GM19452 (cell line): ENCODE data around the gene CACNA1C.

ENCODE experiments used
- ATAC-seq: cut with Tn5 transposase; IDR thresholded peaks from one replicate; pipeline ENCODE4 v1.9.1; 2021; ENCODE audit not compliant: unreplicated experiment

CACNA1C gene

GRCh38 chr12:2271961-2272360 lies 219.2 kb downstream of the CACNA1C start:
- ATAC-seq, result no peak

DNA sequence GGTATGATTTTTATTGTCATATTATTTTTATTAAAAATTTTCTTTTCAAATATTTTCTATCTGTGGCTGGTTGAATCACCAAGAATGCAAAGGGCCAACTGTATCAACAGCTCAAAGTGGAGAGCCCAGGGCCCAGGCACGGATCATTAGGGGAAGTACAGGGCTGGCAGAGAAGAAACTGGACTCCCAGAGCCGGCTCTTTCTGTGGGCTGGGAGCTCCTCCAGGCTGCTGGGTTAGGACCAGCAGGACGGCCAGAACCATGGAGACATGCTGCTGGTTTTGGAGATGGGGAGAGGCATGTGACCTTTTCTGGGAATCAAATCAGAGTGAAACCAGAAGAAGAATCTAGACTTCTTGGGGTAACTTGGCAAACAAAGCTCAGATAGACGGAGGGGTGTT lies 220.5 kb downstream of the CACNA1C start:
- no peak for ATAC-seq

GRCh38 chr12:2273751-2274150 lies 221.0 kb downstream of the CACNA1C start:
- ATAC-seq, result no peak

DNA sequence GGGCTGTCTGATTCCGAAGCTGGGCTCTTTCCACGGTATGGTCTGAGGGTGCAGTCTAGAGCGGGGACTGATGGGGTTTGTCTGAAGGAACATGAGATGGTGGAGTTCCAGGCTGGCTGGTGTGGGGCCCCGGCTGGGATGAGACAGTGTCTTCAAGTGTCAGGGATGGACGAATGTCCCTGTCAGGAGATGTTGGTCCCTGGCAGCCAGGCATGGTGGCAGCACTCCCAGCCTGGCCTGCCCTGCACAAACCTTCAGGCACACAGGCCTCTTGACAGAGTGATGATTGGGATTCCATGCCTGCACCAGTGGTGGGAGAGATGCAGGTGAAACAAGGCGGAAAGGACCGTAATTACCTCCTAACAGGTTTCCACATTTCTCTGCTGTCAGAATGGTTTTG lies 221.9 kb downstream of the CACNA1C start:
- ATAC-seq, result no peak

GRCh38 chr12:2276288-2277033 lies 223.7 kb downstream of the CACNA1C start:
- no peak for ATAC-seq

DNA sequence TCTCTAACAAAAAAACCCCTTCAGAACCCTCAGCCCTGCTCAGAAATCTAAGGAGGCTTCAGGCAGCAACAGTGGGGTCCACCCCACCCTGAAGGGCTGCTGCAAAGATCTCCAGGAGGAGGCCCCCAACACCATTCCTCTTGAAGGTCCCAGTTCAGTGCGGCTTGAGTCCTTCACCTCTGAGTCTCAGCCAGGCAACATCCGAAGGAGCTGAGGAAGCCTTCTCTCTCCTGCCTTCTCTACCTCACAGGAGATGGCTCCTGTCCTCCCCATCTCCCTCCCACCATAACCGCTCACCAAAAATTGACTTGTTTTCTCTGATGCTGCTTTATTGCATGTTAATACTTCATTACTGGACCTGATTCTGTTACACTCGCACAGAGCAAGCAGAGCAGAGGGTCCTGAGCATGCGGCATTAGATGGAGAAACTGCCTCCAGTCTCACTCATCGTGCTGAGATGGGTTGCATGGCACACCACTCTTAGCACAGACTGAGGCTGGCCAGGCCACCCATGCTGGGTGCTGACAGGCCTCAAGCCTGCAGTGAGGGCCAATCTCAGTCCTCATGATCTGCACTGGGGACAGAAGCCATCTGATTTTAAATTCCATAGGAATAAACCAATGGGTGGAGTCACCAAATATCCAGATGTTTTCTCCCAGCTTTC lies 224.8 kb downstream of the CACNA1C start:
- no peak for ATAC-seq

- ATAC-seq, result no peak
These were observed 228.7 kb downstream of the CACNA1C start for GRCh38 chr12:2281446-2281845.

DNA sequence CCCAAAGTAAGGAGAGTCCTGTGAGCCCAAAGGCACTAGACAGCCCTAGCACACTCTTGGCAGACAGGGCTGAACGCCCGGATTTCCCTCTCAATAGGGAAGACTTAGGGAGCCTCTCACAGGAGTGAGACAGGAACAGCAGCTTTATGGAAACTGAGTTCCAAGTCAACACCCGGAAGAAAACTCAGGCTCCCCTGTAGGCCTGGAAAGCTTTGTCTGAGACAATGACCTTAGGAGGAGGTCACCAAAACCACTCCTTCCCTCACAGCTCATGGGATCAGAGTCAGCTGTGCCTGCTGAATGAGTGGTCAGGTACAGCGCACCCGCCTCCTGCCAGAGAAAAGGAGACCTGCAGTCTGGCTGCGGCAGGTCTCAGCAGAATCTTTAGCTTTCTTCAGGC lies 229.5 kb downstream of the CACNA1C start:
- ATAC-seq, result no peak

- no peak for ATAC-seq
These were observed 230.7 kb downstream of the CACNA1C start for GRCh38 chr12:2283480-2283879.

- no peak for ATAC-seq
These were observed 231.1 kb downstream of the CACNA1C start for GRCh38 chr12:2283916-2284315.

DNA sequence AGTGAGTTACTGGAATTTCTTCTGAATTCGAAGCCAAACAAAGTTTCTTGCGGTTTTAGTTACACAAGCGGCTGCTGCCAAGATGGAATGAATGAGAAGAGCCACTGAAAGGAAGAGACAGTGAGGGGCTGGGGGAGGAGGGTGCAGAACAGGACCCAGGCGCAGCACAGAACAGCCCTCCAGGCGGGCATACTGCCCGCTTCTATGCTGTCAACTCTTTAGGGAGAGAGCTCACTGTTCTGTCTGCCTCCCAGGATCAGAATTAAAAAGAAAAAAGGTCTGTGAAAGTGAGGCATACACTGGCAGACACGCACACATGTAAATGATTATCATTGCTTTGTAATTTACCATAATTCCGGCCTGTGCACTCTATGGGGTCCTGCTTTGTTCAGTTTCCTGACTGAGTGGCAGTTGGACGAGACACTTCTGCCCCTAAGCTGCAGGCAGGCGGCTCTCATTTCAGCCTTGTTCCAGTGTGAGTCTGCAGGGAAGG lies 231.6 kb downstream of the CACNA1C start:
- ATAC-seq, result no peak

DNA sequence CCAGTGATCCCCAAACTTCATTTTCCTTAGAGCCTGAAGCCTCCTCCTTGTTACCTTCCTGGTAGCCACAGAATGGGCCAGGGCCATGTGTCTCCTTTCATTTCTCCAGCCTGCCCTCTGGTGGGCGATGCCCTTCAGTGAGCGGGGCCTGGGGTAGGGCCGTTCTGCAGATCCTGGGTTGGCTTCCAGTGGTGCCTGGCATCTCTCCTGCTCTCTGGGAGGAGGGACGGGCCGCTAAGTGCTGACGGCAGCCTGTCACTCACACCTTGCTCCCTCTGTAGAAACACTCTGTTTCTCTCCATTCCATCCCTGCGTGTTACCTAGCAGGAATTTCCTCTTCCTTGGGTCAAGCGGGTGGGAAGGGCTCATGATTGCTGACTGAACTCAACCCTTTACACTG lies 232.1 kb downstream of the CACNA1C start:
- no peak for ATAC-seq

DNA sequence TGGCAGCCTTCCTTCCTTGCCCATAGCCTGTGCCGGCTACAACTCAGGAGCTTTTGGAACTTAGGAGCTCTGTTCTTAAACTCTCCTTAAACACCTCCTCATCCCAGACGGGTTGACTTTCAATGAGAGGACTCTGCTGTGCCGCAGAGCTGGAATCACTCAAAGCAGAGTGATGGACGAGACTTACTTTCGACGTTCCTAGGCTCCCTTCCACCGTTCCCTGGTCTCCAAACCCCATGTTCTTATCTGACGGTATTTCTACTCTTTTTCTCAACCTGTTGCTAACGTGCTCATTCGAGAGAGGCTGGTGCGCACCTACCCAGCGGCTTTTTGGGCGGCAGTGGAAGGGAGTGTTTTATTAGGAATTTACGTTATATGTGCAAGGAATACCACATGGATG lies 232.7 kb downstream of the CACNA1C start:
- no peak for ATAC-seq

DNA sequence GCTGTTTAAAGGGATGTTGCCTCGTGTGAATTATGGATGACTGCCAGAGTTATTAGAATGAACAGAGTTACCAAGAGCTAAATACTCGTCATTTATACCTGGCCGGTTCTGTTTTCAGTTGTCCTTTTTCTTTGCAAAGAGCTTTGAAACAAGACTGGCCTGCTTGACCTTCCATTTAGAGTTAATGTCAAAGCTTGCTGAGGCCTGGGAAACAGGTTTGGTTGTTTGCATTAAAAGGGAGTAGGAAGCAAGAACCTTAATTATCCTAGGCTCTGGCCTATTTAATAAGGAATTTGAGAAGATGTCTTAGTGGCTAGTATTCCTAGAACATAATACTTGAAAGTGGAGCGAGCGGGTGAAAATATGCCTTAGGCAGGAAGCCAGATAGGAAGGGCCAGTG lies 233.3 kb downstream of the CACNA1C start:
- no peak for ATAC-seq

DNA sequence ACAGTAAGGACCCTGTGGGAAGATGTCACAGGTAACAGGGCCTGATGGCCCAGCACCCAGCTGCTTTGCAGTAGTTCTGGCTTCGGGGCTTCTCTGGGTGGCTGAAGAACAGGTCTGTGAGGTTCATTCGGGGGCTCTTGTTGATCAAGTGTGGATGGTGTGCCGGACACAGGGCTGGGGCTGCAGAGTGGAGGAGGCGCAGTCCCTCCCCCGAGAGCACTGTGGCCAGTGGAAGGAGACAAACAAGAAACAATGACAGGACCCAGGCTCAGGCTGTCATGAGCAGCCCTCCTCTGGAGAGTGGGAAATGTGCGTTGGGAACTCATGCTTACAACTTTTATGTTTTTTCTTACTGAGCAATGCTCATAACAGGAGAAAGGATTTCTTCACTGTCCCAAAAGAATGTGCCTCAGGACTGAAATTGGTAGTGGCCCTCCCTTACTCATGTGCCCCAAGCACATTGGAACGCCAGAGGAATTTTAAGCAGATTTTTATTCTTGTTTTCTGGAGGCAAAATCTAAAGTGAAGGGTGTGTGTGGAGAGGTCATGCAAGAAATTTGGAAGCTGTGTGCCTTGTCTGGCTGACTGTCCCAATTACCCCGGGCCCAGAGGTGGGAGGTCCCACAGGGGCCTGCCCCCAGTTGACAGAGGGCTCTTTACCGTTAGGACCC lies 233.8 kb downstream of the CACNA1C start:
- ATAC-seq, result no peak

DNA sequence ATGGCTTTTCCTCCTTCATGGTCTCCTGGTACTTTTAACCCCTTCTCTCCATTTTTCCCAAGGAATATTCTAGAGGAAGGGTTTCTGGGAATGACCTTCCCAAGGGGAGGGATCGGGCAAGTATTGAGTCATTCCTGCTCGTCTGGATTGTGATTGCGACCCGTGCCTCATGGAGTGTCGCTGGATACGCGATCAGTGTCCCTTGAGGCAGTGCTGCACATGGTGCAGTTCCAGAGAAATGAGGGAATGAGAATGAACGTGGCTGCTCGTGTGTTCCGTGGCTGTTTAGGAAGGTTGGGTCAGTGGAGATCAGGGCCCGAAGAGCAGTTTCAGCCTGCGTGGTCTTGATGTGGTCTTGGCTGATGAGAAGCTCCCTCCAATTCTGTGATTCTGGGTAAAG lies 234.4 kb downstream of the CACNA1C start:
- ATAC-seq, result no peak

GRCh38 chr12:2287589-2287988 lies 234.8 kb downstream of the CACNA1C start:
- ATAC-seq, result no peak

- ATAC-seq, result no peak
These were observed 235.2 kb downstream of the CACNA1C start for GRCh38 chr12:2288001-2288400.

GRCh38 chr12:2288471-2288870 lies 235.7 kb downstream of the CACNA1C start:
- no peak for ATAC-seq

DNA sequence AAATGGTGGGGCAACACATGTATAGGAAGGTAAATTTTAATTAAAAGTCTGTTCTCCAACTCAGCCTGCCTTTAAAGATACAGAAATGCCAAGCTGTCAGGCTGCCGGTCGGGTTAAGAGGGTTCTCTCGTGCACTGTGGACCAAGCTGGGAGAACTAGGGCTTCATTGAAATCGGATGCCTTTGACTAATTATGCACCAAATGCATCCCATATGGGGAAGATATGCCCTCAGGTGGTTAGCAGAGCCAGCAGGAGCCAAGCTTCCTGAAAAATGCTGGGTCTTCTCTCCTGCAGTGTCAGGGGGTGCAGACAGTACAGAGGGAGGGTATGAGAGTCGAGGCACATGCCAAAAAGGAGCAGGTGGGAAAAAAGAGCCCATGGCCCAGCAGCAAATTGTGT lies 236.1 kb downstream of the CACNA1C start:
- ATAC-seq, result no peak

DNA sequence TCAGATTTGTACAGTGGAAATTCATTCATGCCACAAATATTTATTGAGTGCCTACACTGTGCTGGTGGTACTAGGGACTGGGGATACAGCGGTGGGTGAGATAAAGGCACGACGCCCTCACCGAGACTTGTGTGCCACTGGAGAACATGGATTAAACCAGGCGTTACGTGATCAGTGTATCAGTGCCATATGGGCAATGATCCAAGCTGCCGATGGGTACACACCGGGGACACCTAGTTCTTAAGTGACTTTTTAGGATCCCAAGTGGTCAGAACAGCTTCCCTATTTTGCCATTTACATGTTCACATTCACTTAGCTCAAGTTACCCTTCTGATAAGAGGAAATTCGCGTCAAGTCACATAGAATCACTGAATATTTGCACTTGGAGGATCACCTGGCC lies 236.7 kb downstream of the CACNA1C start:
- ATAC-seq, result no peak

- no peak for ATAC-seq
These were observed 237.3 kb downstream of the CACNA1C start for GRCh38 chr12:2290091-2290490.
